ENCODE data around the gene NT5M.

DNA sequence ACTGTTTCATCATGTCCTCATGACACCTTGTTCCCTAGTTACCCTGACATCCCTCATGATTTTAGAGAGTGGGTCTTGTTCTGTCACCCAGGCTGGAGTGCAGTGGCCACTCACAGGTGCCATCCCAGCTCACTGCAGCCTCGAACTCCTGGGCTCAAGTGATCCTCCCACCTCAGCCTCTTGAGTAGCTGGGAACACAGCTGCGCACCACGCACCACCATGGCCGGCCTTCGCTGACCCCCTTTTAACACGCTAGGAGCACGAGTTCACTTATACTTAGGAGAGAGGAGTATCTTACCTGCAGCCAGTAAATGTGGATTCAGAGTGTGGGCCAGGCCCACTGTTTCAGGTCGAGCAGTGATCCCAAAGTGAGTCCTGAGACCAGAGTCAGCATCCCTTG lies 21.4 kb downstream of the NT5M start:
- TF ChIP-seq, protein P1, sequence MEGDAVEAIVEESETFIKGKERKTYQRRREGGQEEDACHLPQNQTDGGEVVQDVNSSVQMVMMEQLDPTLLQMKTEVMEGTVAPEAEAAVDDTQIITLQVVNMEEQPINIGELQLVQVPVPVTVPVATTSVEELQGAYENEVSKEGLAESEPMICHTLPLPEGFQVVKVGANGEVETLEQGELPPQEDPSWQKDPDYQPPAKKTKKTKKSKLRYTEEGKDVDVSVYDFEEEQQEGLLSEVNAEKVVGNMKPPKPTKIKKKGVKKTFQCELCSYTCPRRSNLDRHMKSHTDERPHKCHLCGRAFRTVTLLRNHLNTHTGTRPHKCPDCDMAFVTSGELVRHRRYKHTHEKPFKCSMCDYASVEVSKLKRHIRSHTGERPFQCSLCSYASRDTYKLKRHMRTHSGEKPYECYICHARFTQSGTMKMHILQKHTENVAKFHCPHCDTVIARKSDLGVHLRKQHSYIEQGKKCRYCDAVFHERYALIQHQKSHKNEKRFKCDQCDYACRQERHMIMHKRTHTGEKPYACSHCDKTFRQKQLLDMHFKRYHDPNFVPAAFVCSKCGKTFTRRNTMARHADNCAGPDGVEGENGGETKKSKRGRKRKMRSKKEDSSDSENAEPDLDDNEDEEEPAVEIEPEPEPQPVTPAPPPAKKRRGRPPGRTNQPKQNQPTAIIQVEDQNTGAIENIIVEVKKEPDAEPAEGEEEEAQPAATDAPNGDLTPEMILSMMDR (IDR thresholded peaks at IDR 0.05 in 4 of 5, conservative IDR thresholded peaks at IDR 0.05 in 1 of 5): no peak
- TF ChIP-seq POLR2A (IDR thresholded peaks at IDR 0.05): no peak

Data from gastrocnemius medialis (tissue), 4 donors.